Measurements from ENCODE around the gene MMP3. TPM values are rescaled to one million over a fixed set of nuclear protein-coding genes. Genes with fewer than 3 reads are reported as not detected.

MMP3 gene
- total RNA-seq, 4 donors from 2014 or later, result 0.32 to 7.5 (median 1.3) TPM

GRCh38 chr11:102810950-102811660 lies 32.3 kb downstream of the MMP3 start:
- H3K27me3 ChIP-seq, result peaks cover 0 to 7% (median 0%) of the 10 kb centered on the region in 4 donors
- DNase-seq (ENCODE audit: extremely low spot score), result no peak
- WGBS, result 0% methylated on average over 3 of the region's 3 CpGs
- TF ChIP-seq POLR2AphosphoS5 (IDR thresholded peaks at IDR 0.05), result no peak
- TF ChIP-seq POLR2A (IDR thresholded peaks at IDR 0.05; ENCODE audit: low read depth), result no peak
- peak in 2 of 3 experiments; percentile 16 to 20 for TF ChIP-seq CTCF (IDR thresholded peaks at IDR 0.05)
- no peak overlapping the region for H3K4me3 ChIP-seq
- intact Hi-C loops (cut with DNase I), result no loop called here
- no peaks in the 10 kb centered on the region for H3K36me3 ChIP-seq
- H3K27ac ChIP-seq (replicated peaks in 1 of 4), result no peak overlapping the region
- H3K9me3 ChIP-seq, result no peaks in the 10 kb centered on the region
- H3K4me1 ChIP-seq, result no peaks in the 10 kb centered on the region

- H3K27ac ChIP-seq (replicated peaks in 1 of 4), result no peak overlapping the region
- no peaks in the 10 kb centered on the region for H3K4me1 ChIP-seq
- no peaks in the 10 kb centered on the region for H3K36me3 ChIP-seq
- intact Hi-C loops (cut with DNase I), result no loop called here
- 87% methylated on average over 2 of the region's 2 CpGs for WGBS
- TF ChIP-seq EP300 (IDR thresholded peaks at IDR 0.05) (no peak), CTCF (IDR thresholded peaks at IDR 0.05) (no peak), POLR2A (IDR thresholded peaks at IDR 0.05; ENCODE audit: low read depth) (no peak), POLR2AphosphoS5 (IDR thresholded peaks at IDR 0.05) (no peak)
- no peak overlapping the region for H3K4me3 ChIP-seq
- no peak for DNase-seq (ENCODE audit: extremely low spot score)
- no peaks in the 10 kb centered on the region for H3K9me3 ChIP-seq
- H3K27me3 ChIP-seq, result peaks cover 0 to 7% (median 0%) of the 10 kb centered on the region in 4 donors
Observed at GRCh38 chr11:102809971-102810370, 33.4 kb downstream of the MMP3 start.

- Histone ChIP-seq H3K36me3 (no peaks in the 10 kb centered on the region), H3K4me1 (no peaks in the 10 kb centered on the region), H3K27ac (replicated peaks in 1 of 4) (no peak overlapping the region), H3K4me3 (no peak overlapping the region), H3K9me3 (no peaks in the 10 kb centered on the region), H3K27me3 (peaks cover 0 to 7% (median 0%) of the 10 kb centered on the region in 4 donors)
- intact Hi-C loops (cut with DNase I), result no loop called here
- 60% methylated on average over 5 of the region's 19 CpGs for WGBS
- TF ChIP-seq EP300 (IDR thresholded peaks at IDR 0.05) (no peak), CTCF (IDR thresholded peaks at IDR 0.05) (peak in 1 of 3 experiments; percentile 6), POLR2AphosphoS5 (IDR thresholded peaks at IDR 0.05) (no peak)
- no peak for DNase-seq (ENCODE audit: extremely low spot score)
Observed at GRCh38 chr11:102807921-102808320, 35.5 kb downstream of the MMP3 start.

GRCh38 chr11:102806296-102806695 lies 37.1 kb downstream of the MMP3 start:
- intact Hi-C loops (cut with DNase I), result no loop called here
- DNase-seq (ENCODE audit: extremely low spot score), result no peak
- Histone ChIP-seq H3K4me3 (no peak overlapping the region), H3K36me3 (no peaks in the 10 kb centered on the region), H3K27ac (replicated peaks in 1 of 4) (no peak overlapping the region), H3K27me3 (peaks cover 0 to 7% (median 0%) of the 10 kb centered on the region in 4 donors), H3K4me1 (no peaks in the 10 kb centered on the region), H3K9me3 (no peaks in the 10 kb centered on the region)
- 67% methylated on average over 3 of the region's 3 CpGs for WGBS
- TF ChIP-seq POLR2A (IDR thresholded peaks at IDR 0.05; ENCODE audit: low read depth), result no peak
- TF ChIP-seq POLR2AphosphoS5 (IDR thresholded peaks at IDR 0.05), result no peak

GRCh38 chr11:102802341-102802740 lies 41.1 kb downstream of the MMP3 start:
- H3K9me3 ChIP-seq, result no peaks in the 10 kb centered on the region
- H3K36me3 ChIP-seq, result no peaks in the 10 kb centered on the region
- intact Hi-C loops (cut with DNase I), result no loop called here
- H3K27me3 ChIP-seq, result no peaks in the 10 kb centered on the region
- H3K4me1 ChIP-seq, result peaks cover 0 to 3% (median 0%) of the 10 kb centered on the region in 4 donors
- no peak for TF ChIP-seq CTCF (IDR thresholded peaks at IDR 0.05)
- no peak for TF ChIP-seq EP300 (IDR thresholded peaks at IDR 0.05)
- TF ChIP-seq POLR2A (IDR thresholded peaks at IDR 0.05; ENCODE audit: low read depth), result no peak
- no peak for TF ChIP-seq POLR2AphosphoS5 (IDR thresholded peaks at IDR 0.05)
- DNase-seq (ENCODE audit: extremely low spot score), result no peak
- H3K4me3 ChIP-seq, result no peak overlapping the region
- no peak overlapping the region for H3K27ac ChIP-seq (replicated peaks in 1 of 4)
- WGBS, result 23% methylated on average over 2 of the region's 2 CpGs

Measured in esophagus muscularis mucosa (tissue), 4 donors.